A549 (cell line): ENCODE measurements around the gene KIF5A. TPM values are rescaled to one million over a fixed set of nuclear protein-coding genes. Genes with fewer than 3 reads are reported as not detected.

Experiments
- ATAC-seq, 2 experiments: fragments of 200-7000 bp in 1 of 2; fragments of >200 bp in 1 of 2; cut with Nextera tagmentation in 1 of 2; cut with Tn5 transposase in 1 of 2; 3 replicates each; pipeline versions ENCODE4 v1.8.0 to v1.9.1; 2018 to 2020; ENCODE audit warnings: mild to moderate bottlenecking in 1 of 2, moderate library complexity in 1 of 2
- CTCF ChIA-PET: fragments of 300-600 bp; sonication (Branson Sonifier 250); formaldehyde crosslinking; extraction: SDS; loops from one replicate; lab custom pipeline; 2021; ENCODE audit warnings: antibody characterized with exemption, inconsistent platforms; lab: Yijun Ruan, JAX
- POLR2A ChIA-PET: fragments of 350-600 bp; formaldehyde crosslinking; extraction: SDS; loops from one replicate; lab custom pipeline; 2021; ENCODE audit warnings: antibody characterized with exemption, inconsistent platforms; lab: Yijun Ruan, JAX
- DNase-seq, 2 experiments: peaks; one replicate each; pipeline versions ENCODE4 v3.0.0 to v3.0.0-alpha.2; 2011 to 2016; ENCODE audit warnings: low read depth in 1 of 2, low spot score in 1 of 2
- FAIRE-seq: peaks from 2 replicates; lab custom pipeline; 2011; peaks lifted over from hg19 to GRCh38; lab: Jason Lieb, UNC
- H3K27ac ChIP-seq, 2 experiments: fragments of >200 bp; sonication (Bioruptor Twin); formaldehyde crosslinking; 3 replicates each; pipeline ENCODE4 v1.5.1; 2016 to 2017
- H3K4me1 ChIP-seq: fragments of >200 bp; sonication (Bioruptor Twin); formaldehyde crosslinking; 3 replicates; pipeline ENCODE4 v1.6.1; 2016
- H3K4me2 ChIP-seq: fragments of >200 bp; sonication (Bioruptor Twin); formaldehyde crosslinking; 3 replicates; pipeline ENCODE4 v1.6.1; 2016
- H3K4me3 ChIP-seq: fragments of >200 bp; sonication (Bioruptor Twin); formaldehyde crosslinking; 3 replicates; pipeline ENCODE4 v1.5.1; 2016
- H3K9me3 ChIP-seq: fragments of >200 bp; sonication (Bioruptor Twin); formaldehyde crosslinking; 3 replicates; pipeline ENCODE4 v1.6.1; 2016
- BHLHE40 ChIP-seq: IDR thresholded peaks from 2 replicates; pipeline ENCODE4 v1.6.1; 2012; ENCODE audit warnings: low read depth, low read length, inconsistent platforms
- CEBPB ChIP-seq, 2 experiments: fragments of >200 bp in 1 of 2; sonication (Bioruptor Twin) in 1 of 2; formaldehyde crosslinking in 1 of 2; IDR thresholded peaks; 2 replicates each; pipeline ENCODE4 v1.6.1; 2012 to 2016
- EP300 ChIP-seq, 2 experiments: fragments of >200 bp; sonication (Bioruptor Twin); formaldehyde crosslinking; IDR thresholded peaks; 2 replicates in 1 of 2; 3 replicates in 1 of 2; pipeline ENCODE4 v1.6.1; 2016 to 2017
- FOSB ChIP-seq: fragments of 250-450 bp; sonication (Bioruptor Pico); IDR thresholded peaks from 2 replicates; pipeline ENCODE4 v1.5.0; 2020; ENCODE audit warnings: mild to moderate bottlenecking, moderate library complexity
- HEYL ChIP-seq: fragments of 250-450 bp; sonication (Bioruptor Pico); IDR thresholded peaks from 2 replicates; pipeline ENCODE4 v1.8.0; 2021; ENCODE audit warnings: mild to moderate bottlenecking, moderate library complexity
- HOXB13 ChIP-seq: fragments of 250-450 bp; sonication (Bioruptor Pico); IDR thresholded peaks from 2 replicates; pipeline ENCODE4 v1.5.0; 2020; ENCODE audit warnings: low read depth, mild to moderate bottlenecking, moderate library complexity
- MAFK ChIP-seq: fragments of 450-650 bp; IDR thresholded peaks from 2 replicates; pipeline ENCODE4 v1.6.1; 2014; ENCODE audit not compliant: partially characterized antibody
- MAZ ChIP-seq: fragments of 150-350 bp; IDR thresholded peaks from 2 replicates; pipeline ENCODE4 v1.6.1; 2014; ENCODE audit warnings: antibody characterized with exemption, low read depth, low read length, borderline replicate concordance
- POLR2A ChIP-seq: IDR thresholded peaks from 2 replicates; pipeline ENCODE4 v1.6.1; 2012; ENCODE audit warnings: mild to moderate bottlenecking, low read length
- RARB ChIP-seq: fragments of 250-450 bp; sonication (Bioruptor Pico); IDR thresholded peaks from 2 replicates; pipeline ENCODE4 v1.8.0; 2021; ENCODE audit warnings: mild to moderate bottlenecking, moderate library complexity
- SREBF2 ChIP-seq: fragments of 450-650 bp; IDR thresholded peaks from 2 replicates; pipeline ENCODE4 v1.6.1; 2014; ENCODE audit warnings: mild to moderate bottlenecking, moderate library complexity
- TFCP2L1 ChIP-seq: fragments of 250-450 bp; sonication (Bioruptor Pico); IDR thresholded peaks from 2 replicates; pipeline ENCODE4 v1.5.0; 2021; ENCODE audit warnings: mild to moderate bottlenecking
- TP53 ChIP-seq: fragments of 250-450 bp; sonication (Bioruptor Pico); IDR thresholded peaks from 2 replicates; pipeline ENCODE4 v1.5.0; 2021; ENCODE audit warnings: mild to moderate bottlenecking, moderate library complexity
- ZC3H11A ChIP-seq: fragments of 450-650 bp; IDR thresholded peaks from 2 replicates; pipeline ENCODE4 v1.6.1; 2014; ENCODE audit warnings: antibody characterized with exemption, mild to moderate bottlenecking
- ZSCAN20 ChIP-seq: fragments of 250-450 bp; sonication (Bioruptor Pico); IDR thresholded peaks from 2 replicates; pipeline ENCODE4 v1.8.0; 2022; ENCODE audit warnings: mild to moderate bottlenecking, moderate library complexity
- WGBS: methylation state at CpG from one replicate; pipeline ENCODE4 v1.1.6; 2017; ENCODE audit errors: missing lambda C conversion rate; 5-methylcytosine and 5-hydroxymethylcytosine counted together
- polyA plus RNA-seq, 4 experiments: library from polyadenylated mRNA; depleted of rRNA in 3 of 4; stranded (reverse); fragments of >200 nt; fragmentation: RNase III in 1 of 4; extraction: RNeasy Plus Mini Kit Qiagen cat#74134 plus additional on column Dnase treatment in 1 of 4; gene quantifications; 2 replicates in 3 of 4; 3 replicates in 1 of 4; pipeline ENCODE4 v1.2.3, GENCODE V29; 2011 to 2017
- TF ChIP-seq, protein P1 (sequence below): IDR thresholded peaks from 2 replicates; pipeline ENCODE4 v1.6.1; 2012; ENCODE audit warnings: low read depth, borderline replicate concordance
- TF ChIP-seq, protein P2 (sequence below): fragments of >200 bp; sonication (Bioruptor Twin); formaldehyde crosslinking; IDR thresholded peaks from 2 replicates; pipeline ENCODE4 v1.6.1; 2016
- TF ChIP-seq, protein P3 (sequence below): fragments of 250-450 bp; sonication (Bioruptor Pico); IDR thresholded peaks from 2 replicates; pipeline ENCODE4 v1.5.0; 2021; ENCODE audit warnings: mild to moderate bottlenecking, moderate library complexity, borderline replicate concordance
- TF ChIP-seq, protein P4 (sequence below): IDR thresholded peaks from 2 replicates; pipeline ENCODE4 v1.6.1; 2012

Gene KIF5A
- polyA plus RNA-seq, 2 of the 4 experiments (the other 2 are of a cell fraction), result 0.61 to 0.89 TPM

DNA sequence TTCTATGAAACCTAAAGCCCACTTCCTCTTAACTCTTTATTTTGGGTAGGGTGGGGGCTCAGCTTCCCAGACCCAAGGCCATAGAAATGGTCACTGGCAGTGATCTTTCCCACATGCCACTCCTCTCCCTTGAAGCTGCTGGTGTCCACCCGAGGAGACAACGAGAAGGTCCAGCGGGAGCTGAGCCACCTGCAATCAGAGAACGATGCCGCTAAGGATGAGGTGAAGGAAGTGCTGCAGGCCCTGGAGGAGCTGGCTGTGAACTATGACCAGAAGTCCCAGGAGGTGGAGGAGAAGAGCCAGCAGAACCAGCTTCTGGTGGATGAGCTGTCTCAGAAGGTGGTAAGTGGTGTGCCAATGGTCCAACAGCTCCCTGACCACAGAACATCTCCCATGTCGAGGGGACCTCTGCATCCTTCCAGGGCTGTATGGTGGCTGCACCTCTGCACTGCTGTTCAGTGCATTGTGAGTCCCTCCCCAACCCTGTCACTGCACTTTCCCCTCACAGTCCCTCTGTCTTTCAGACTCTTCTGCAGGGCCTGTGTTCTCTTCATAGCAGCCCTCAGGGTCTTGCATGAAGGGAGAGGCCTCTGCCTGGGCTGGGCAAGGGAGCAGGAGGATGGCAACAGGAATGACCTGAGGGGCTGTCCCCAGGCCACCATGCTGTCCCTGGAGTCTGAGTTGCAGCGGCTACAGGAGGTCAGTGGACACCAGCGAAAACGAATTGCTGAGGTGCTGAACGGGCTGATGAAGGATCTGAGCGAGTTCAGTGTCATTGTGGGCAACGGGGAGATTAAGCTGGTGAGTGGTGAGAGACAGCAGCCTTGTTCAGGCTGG lies 22.3 kb downstream of the KIF5A start:
- Histone ChIP-seq H3K9me3 (no peaks in the 10 kb centered on the region), H3K27ac (no peak overlapping the region), H3K4me3 (no peak overlapping the region)
- no peak for FAIRE-seq
- TF ChIP-seq MAZ, result no peak
- no peak for TF ChIP-seq HEYL
- TF ChIP-seq FOSB, result no peak
- TF ChIP-seq CEBPB (IDR thresholded peaks at IDR 0.05), result no peak
- TF ChIP-seq ZC3H11A, result no peak
- TF ChIP-seq, protein P1, sequence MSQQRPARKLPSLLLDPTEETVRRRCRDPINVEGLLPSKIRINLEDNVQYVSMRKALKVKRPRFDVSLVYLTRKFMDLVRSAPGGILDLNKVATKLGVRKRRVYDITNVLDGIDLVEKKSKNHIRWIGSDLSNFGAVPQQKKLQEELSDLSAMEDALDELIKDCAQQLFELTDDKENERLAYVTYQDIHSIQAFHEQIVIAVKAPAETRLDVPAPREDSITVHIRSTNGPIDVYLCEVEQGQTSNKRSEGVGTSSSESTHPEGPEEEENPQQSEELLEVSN, result no peak
- TF ChIP-seq HOXB13, result no peak
- TF ChIP-seq, protein P2, sequence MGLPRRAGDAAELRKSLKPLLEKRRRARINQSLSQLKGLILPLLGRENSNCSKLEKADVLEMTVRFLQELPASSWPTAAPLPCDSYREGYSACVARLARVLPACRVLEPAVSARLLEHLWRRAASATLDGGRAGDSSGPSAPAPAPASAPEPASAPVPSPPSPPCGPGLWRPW, result no peak
- TF ChIP-seq TP53 (CRISPR knock-in tag), result no peak
- TF ChIP-seq EP300 (IDR thresholded peaks at IDR 0.05), result no peak
- TF ChIP-seq BHLHE40, result no peak
- TF ChIP-seq RARB (CRISPR knock-in tag), result no peak
- TF ChIP-seq, all 56 proteins: peak for 0
- Histone ChIP-seq H3K4me2 (no peak overlapping the region), H3K4me1 (no peaks in the 10 kb centered on the region)
- POLR2A ChIA-PET, result no interaction called here
- DNase-seq, result no peak
- CTCF ChIA-PET, result interaction anchor here (1.1 to 9.3 kb wide), 3 partner anchors 12 to 61 kb away, joined by 4 to 104 read pairs (median 5); partner anchors contain the start of gene B4GALNT1
- ATAC-seq, result peak; percentile 17 to 28; a peak in 2 of 6 replicates
- 79% methylated on average over 12 of the region's 12 CpGs for WGBS

DNA sequence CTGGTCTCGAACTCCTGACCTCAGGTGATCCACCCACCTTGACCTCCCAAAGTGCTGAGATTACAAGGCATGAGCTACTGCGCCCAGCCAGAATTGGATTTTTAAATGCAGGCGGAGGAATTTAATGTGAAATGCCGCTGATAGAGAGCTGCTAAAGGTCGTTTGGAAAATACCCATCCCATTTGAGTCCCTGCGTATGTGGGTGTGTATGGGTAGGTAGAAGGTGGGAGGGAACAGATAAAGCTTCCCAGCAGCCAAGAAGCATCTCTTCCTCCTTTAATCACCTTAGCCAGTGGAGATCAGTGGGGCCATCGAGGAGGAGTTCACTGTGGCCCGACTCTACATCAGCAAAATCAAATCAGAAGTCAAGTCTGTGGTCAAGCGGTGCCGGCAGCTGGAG lies 25.0 kb downstream of the KIF5A start:
- DNase-seq (no peak), ATAC-seq (no peak)
- H3K4me3 ChIP-seq, result no peak overlapping the region
- TF ChIP-seq FOSB, result no peak
- TF ChIP-seq ZSCAN20 (CRISPR knock-in tag), result no peak
- TF ChIP-seq, protein P3, sequence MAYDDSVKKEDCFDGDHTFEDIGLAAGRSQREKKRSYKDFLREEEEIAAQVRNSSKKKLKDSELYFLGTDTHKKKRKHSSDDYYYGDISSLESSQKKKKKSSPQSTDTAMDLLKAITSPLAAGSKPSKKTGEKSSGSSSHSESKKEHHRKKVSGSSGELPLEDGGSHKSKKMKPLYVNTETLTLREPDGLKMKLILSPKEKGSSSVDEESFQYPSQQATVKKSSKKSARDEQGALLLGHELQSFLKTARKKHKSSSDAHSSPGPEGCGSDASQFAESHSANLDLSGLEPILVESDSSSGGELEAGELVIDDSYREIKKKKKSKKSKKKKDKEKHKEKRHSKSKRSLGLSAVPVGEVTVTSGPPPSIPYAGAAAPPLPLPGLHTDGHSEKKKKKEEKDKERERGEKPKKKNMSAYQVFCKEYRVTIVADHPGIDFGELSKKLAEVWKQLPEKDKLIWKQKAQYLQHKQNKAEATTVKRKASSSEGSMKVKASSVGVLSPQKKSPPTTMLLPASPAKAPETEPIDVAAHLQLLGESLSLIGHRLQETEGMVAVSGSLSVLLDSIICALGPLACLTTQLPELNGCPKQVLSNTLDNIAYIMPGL (CRISPR knock-in tag), result no peak
- no peak for TF ChIP-seq SREBF2
- no peak for TF ChIP-seq TP53 (CRISPR knock-in tag)
- no peak for TF ChIP-seq POLR2A
- TF ChIP-seq RARB (CRISPR knock-in tag), result no peak
- TF ChIP-seq TFCP2L1, result no peak
- TF ChIP-seq, protein P4, sequence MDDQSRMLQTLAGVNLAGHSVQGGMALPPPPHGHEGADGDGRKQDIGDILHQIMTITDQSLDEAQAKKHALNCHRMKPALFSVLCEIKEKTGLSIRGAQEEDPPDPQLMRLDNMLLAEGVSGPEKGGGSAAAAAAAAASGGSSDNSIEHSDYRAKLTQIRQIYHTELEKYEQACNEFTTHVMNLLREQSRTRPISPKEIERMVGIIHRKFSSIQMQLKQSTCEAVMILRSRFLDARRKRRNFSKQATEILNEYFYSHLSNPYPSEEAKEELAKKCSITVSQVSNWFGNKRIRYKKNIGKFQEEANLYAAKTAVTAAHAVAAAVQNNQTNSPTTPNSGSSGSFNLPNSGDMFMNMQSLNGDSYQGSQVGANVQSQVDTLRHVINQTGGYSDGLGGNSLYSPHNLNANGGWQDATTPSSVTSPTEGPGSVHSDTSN, result no peak
- TF ChIP-seq MAFK, result no peak
- TF ChIP-seq, all 56 proteins: peak for 0
- Histone ChIP-seq H3K4me2 (no peak overlapping the region), H3K9me3 (no peaks in the 10 kb centered on the region), H3K27ac (no peak overlapping the region), H3K4me1 (peaks cover 8% of the 10 kb centered on the region)
- ChIA-PET CTCF (interaction anchor here (0.7 to 9.3 kb wide), 11 partner anchors 9 to 162 kb away, joined by 3 to 104 read pairs (median 6); partner anchors contain the start of gene B4GALNT1), POLR2A (no interaction called here)
- no peak for FAIRE-seq
- 79% methylated on average over 10 of the region's 10 CpGs for WGBS
